ENCODE data around the gene PM20D2.
A peak's percentile ranks its signal among the peaks of the same experiment; 100 is the strongest.

Gene PM20D2

GRCh38 chr6:89145091-89145955 lies 532 bp upstream of the PM20D2 start:
- peak; percentile 30 to 32 for DNase-seq

- peak; percentile 16 to 17 for DNase-seq
Observed at GRCh38 chr6:89146718-89147700, 1.2 kb downstream of the PM20D2 start.

DNA sequence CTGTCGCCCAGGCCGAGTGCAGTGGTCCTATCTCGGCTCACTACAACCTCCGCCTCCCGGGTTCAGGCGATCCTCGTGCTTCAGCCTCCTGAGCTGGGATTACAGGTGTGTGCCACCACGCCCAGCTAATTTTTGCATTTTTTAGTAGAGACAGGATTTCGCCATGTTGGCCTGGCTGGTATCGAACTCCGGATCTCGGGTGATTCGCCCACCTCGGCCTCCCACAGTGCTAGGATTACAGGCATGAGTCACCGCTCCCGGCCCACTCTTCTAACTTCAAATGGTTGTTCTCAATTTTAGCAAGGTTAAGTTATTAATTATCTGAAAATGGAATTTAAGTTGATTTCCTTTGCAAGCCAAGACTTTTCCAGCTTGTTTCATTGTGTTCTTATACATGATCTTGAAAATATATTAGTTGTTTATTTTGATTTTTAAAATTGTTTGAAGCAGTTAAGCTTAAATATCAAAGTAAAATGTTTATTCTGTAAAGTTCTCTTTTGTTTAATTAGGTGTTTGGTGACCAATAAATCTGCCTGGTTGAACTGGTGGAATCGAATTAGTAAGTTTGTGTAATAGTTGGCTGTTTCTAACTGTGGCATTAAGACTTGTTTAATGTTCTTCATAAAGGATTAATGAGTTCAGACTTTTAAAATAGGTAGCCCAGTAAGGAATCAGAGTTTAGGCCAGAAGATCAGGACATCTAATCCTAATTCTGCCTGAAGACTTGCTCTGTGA lies 2.3 kb downstream of the PM20D2 start:
- peak in 1 of 2 donors; percentile 4 for DNase-seq

- DNase-seq = no peak
Observed at GRCh38 chr6:89154131-89154530, 8.3 kb downstream of the PM20D2 start.

DNA sequence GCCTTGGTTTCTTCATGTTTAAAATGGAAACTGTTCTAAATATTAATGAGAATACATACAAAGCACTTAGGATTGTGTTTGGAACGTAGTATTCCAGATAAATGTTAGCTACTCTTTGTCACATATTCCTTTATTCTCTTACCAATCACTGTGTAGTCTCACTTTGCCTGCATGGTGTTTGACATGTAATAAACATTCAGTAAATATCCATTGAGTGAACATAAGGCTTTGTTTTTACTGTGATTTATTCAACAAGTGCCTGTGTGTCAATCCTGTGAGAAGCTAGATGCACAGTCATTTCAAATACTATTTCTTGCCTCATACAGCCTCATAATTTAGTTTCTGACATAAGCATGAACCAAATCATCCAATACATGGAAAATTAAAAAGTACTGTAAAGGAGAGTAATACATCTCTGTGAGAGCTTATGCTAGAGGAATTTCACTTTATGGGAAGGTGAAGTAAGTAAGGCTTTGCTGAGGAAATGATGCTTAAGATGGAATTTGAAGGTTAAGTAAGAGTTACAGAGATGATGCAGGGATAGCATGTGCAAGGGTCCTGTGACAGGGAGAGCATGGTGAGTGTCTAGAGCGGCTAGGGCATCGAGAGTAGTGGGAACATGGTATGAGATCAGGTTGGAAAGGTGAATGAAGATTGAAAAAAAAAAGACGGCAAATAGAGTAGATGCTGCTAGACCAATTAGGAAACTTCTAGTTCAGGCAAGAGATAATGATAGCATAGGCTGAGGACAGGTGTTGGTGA lies 14.7 kb downstream of the PM20D2 start:
- DNase-seq = no peak

DNA sequence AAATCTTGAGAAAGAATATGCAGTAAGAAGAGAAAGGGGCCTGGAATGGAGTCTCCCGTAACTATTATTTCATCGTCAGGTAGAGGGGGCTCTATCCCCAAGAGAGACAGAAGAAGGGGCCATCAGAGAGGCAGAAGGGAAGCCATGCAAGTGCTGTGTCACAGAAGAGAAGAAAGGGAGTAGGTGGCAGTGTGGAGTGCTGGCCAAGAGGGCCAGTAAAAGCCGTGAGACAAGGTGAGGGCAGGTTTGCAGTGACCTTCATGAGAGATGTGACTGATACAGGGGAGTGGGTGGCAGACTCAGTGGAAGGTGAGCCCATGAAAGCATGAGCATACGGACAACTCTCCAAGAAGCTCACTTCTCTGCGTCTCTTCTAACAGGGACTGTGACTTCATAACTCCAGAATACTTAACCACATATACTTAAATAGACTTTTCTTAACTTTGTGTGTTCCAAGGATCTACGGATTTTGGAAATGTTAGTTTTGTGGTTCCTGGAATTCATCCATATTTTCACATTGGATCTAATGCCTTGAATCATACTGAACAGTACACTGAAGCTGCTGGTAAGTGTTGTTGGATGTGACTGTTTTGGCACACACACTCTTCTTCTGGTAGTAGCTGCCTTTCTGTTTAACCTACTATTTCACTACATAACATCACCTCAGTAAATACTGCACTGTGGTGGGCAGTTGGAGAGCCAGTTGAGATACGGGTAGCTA lies 15.6 kb downstream of the PM20D2 start:
- DNase-seq = no peak

DNA sequence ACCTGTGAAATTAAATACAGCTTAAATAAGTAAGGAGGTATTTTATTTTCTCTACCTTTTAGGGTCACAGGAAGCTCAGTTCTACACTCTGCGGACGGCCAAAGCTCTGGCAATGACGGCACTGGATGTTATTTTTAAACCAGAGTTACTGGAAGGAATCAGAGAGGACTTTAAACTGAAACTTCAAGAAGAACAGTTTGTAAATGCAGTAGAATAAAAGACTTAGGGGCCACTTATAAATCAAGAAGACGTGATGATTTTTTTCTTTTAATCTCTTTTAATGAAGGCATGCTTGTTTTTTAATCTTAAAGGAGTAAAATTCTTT lies 16.2 kb downstream of the PM20D2 start:
- no peak for DNase-seq

DNA sequence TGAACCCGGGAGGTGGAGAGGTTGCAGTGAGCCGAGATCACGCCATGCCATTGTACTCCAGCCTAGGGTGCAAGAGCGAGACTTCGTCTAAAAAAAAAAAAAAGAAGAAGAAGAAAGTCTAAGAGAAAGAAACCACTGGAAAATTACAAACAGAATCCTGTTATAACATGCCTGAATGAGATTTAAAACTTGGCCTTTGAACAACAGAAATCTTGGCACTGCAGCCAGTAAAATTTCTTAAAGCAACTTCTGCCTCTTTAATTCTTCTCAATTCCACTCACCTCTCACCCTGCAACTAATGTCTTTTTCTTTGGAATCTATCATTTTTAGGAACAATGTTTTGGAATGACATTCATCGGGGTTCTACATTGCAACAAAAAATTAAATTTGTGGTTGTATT lies 26.3 kb downstream of the PM20D2 start:
- DNase-seq = no peak

DNA sequence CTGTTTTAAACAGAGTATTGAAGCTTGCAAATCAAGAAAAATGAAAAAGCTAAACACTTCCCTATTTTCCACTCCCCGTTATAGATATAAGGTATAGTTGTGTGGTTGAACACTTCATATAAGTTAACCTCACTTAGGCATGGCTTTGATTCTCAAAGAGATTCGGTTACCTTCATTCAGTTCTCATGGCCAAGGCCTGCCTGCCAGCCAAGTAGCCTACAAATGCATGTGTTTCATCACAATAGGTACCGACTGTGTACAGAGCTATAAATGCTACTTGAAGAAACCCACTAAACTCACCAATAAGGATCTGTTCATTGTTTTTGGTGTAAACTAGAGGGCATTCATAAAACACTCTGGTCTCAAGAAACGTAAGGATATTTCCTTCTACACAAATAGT lies 27.8 kb downstream of the PM20D2 start:
- no peak for DNase-seq

- DNase-seq = no peak
Observed at GRCh38 chr6:89180112-89180511, 34.3 kb downstream of the PM20D2 start.

GRCh38 chr6:89180971-89181370 lies 35.1 kb downstream of the PM20D2 start:
- DNase-seq = no peak

- no peak for DNase-seq
Observed at GRCh38 chr6:89183294-89183693, 37.4 kb downstream of the PM20D2 start.

GRCh38 chr6:89184344-89184743 lies 38.5 kb downstream of the PM20D2 start:
- DNase-seq = no peak

- DNase-seq = no peak
Observed at GRCh38 chr6:89186762-89187161, 40.9 kb downstream of the PM20D2 start.

- DNase-seq = no peak
Observed at GRCh38 chr6:89187504-89187903, 41.6 kb downstream of the PM20D2 start.

- no peak for DNase-seq
Observed at GRCh38 chr6:89190741-89191140, 44.9 kb downstream of the PM20D2 start.

- no peak for DNase-seq
Observed at GRCh38 chr6:89194559-89194958, 48.7 kb downstream of the PM20D2 start.

GRCh38 chr6:89197141-89197540 lies 51.3 kb downstream of the PM20D2 start:
- DNase-seq = no peak

DNA sequence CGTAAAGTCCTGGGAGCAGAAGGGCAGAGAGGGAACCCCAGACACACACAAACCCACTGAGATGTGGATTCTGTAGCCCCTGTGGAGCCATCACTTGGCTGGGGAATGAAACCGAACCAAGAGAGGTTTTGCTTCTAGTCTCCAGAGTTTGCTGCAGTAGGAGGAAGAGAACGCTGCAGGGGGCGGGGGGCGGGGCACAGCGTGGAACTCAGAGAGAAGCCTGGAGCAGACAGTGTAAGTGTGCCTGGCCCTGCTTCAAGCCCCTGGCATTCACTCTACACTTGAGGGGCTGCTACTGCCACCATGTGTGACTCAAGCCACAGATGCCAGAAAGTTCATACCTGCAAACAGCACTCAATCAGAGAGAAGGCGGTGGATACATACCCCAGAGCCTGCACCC lies 52.4 kb downstream of the PM20D2 start:
- DNase-seq = no peak

- no peak for DNase-seq
Observed at GRCh38 chr6:89199579-89199978, 53.7 kb downstream of the PM20D2 start.

DNA sequence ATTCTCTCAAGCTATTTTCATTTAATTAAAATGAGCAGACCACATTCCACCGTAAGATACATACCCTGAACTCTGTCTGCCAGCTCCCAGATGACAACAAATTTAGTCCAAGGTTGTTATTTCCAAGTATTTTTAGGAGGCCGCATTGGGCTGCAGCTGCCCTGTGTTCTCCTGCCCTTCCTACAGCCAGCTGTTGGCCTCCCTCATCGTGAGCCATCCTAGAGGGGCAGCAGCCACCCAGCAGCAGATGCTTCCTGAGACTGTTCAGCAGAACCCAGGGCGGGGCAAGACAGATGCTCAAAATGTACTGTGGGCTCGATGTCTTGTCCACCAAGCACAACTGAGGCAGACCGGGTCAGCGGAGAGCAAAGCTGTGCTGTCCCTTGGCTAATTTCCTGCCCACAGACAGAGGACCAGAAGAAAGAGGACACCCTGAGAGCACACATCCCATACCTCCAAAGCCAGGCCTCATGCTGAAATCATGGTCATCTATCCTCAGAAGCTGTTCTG lies 54.9 kb downstream of the PM20D2 start:
- no peak for DNase-seq

Measured in inflammatory macrophage treated with lipopolysaccharide for 1 hour (primary cell).